ENCODE data around the gene MEX3A. TPM values are rescaled to one million over a fixed set of nuclear protein-coding genes. Genes with fewer than 3 reads are reported as not detected.
A peak's percentile ranks its signal among the peaks of the same experiment; 100 is the strongest.

The MEX3A gene
- total RNA-seq, 4 donors from 2014 or later, result 0.15 to 1.4 (median 0.65) TPM

DNA sequence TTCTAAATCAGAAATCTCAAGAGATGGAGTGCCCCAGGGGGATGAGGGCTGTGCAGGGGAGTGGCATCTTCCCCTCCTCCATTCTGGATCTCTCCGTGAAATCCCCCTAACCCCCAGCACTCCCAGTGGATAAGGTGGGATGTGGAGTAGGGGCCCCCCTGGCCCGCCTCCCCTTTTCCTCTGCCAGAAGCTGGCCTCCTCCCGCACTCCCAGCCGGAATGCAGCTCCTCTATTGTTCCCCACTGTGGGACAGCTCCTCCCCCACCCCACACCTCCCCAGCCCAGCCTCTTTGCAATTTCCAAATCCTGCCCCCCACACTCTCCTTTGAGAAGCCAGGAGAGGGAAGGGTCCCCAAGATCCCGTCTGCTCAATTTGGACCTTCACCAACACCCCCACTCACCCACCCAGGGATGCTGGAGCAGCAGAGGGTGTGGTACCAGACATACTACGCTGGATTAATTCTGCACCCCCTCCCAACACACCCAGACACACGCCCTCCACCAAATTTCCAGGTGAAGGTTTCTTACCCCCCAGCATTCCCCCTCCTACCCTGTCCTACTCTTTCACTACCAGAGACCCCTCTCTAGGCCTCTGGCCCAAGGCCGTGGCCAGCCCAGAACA is 1.9 kb downstream of the MEX3A start:
- WGBS, 2 donors, result 60 to 76% methylated on average over 7 of the region's 8 CpGs
- no peak overlapping the region for H3K27ac ChIP-seq

DNA sequence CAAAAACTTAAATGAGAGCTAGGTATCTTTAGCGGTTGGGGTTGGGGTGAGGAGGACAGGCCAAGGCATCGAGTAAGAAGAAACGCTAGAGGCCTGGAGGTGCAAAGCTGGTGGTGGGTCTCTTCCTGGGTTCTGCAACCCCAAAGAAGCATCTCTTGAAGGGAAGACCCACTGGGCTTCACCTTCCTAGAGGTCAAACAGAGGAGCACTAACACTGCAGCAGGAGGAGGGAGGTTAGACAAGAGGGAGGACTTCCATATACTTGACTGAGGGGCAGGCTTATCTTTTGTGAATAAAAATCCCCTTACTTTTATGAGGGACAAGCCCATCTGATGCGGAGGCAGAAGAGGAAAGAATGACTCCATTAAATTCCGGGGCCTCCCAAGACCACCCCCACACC is 2.5 kb downstream of the MEX3A start:
- H3K27me3 ChIP-seq, result peaks cover 0 to 13% (median 0%) of the 10 kb centered on the region in 4 donors
- no peak for DNase-seq
- WGBS, 2 donors, result 87 to 95% methylated on average over 5 of the region's 5 CpGs
- TF ChIP-seq POLR2A (IDR thresholded peaks at IDR 0.05), result no peak
- TF ChIP-seq, protein P1, sequence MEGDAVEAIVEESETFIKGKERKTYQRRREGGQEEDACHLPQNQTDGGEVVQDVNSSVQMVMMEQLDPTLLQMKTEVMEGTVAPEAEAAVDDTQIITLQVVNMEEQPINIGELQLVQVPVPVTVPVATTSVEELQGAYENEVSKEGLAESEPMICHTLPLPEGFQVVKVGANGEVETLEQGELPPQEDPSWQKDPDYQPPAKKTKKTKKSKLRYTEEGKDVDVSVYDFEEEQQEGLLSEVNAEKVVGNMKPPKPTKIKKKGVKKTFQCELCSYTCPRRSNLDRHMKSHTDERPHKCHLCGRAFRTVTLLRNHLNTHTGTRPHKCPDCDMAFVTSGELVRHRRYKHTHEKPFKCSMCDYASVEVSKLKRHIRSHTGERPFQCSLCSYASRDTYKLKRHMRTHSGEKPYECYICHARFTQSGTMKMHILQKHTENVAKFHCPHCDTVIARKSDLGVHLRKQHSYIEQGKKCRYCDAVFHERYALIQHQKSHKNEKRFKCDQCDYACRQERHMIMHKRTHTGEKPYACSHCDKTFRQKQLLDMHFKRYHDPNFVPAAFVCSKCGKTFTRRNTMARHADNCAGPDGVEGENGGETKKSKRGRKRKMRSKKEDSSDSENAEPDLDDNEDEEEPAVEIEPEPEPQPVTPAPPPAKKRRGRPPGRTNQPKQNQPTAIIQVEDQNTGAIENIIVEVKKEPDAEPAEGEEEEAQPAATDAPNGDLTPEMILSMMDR (IDR thresholded peaks at IDR 0.05), result no peak
- peaks cover 10 to 47% (median 11%) of the 10 kb centered on the region in 3 donors for H3K4me1 ChIP-seq
- no peak overlapping the region for H3K4me3 ChIP-seq
- intact Hi-C loops (cut with DNase I), result no loop called here
- H3K27ac ChIP-seq, result no peak overlapping the region
- H3K36me3 ChIP-seq, result peaks cover 0 to 9% (median 0%) of the 10 kb centered on the region in 3 donors
- H3K9me3 ChIP-seq, result no peaks in the 10 kb centered on the region

More for the DNA sequence above, 1.9 kb downstream of the MEX3A start:
- Histone ChIP-seq H3K9me3 (no peaks in the 10 kb centered on the region), H3K27me3 (peaks cover 0 to 13% (median 0%) of the 10 kb centered on the region in 4 donors), H3K4me1 (peaks cover 7 to 41% (median 10%) of the 10 kb centered on the region in 3 donors), H3K36me3 (peaks cover 0 to 9% (median 0%) of the 10 kb centered on the region in 3 donors), H3K4me3 (peak overlapping the region in 1 of 4 donors; percentile 96)
- no peak for DNase-seq
- TF ChIP-seq, protein P1 (IDR thresholded peaks at IDR 0.05), result no peak
- no peak for TF ChIP-seq POLR2A (IDR thresholded peaks at IDR 0.05)
- intact Hi-C loops (cut with DNase I), result no loop called here

DNA sequence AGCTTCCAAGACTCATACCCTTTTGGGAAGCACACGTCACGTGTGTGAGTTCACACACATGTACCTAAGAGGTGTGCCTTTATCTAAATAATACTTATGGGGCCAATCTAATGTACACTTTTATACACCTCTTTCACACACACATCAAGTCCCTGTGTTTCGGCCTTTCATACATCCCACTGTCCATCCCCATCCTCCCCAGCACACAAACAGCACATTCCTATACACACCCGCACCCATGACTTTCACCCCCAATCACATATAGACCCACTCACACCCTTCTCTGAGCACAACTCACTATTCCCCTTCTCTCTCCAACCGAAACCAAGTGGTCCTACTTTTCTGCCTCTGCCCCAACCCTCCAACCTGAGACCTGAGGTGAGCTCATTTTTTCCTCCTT is 3.5 kb downstream of the MEX3A start:
- Histone ChIP-seq H3K4me1 (peaks cover 10 to 48% (median 11%) of the 10 kb centered on the region in 3 donors), H3K36me3 (peaks cover 0 to 15% (median 0%) of the 10 kb centered on the region in 3 donors), H3K4me3 (no peak overlapping the region), H3K27me3 (peaks cover 0 to 13% (median 0%) of the 10 kb centered on the region in 4 donors), H3K27ac (no peak overlapping the region), H3K9me3 (no peaks in the 10 kb centered on the region)
- intact Hi-C loops (cut with DNase I), result no loop called here
- TF ChIP-seq, protein P1 (IDR thresholded peaks at IDR 0.05), result no peak
- no peak for TF ChIP-seq POLR2A (IDR thresholded peaks at IDR 0.05)
- no peak for DNase-seq
- WGBS, 2 donors, result 82 to 91% methylated on average over 5 of the region's 5 CpGs

DNA sequence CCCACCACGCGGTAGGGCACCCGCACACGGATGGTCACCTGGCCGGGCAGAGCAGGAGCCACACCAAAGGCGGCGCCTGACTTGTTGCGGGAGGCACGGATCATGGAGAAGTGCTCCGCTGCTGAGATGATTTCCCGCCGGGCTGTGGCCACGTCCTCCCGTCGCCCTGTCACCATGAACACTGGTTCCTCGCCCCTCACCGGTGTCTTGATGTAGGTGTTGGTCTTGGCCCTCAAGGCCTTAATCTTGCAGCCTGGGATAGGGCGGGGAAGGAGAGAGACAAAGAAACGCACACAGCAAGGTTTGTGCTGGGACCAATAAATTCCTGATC is 4.9 kb downstream of the MEX3A start:
- no peak for TF ChIP-seq POLR2A (IDR thresholded peaks at IDR 0.05)
- TF ChIP-seq, protein P1 (IDR thresholded peaks at IDR 0.05), result no peak
- Histone ChIP-seq H3K4me3 (peak overlapping the region in 1 of 4 donors; percentile 66), H3K27me3 (peaks cover 0 to 13% (median 0%) of the 10 kb centered on the region in 4 donors), H3K27ac (peak overlapping the region in 2 of 4 donors; percentile 63 to 66), H3K4me1 (peaks cover 3 to 37% (median 7%) of the 10 kb centered on the region in 3 donors), H3K36me3 (peaks cover 0 to 20% (median 0%) of the 10 kb centered on the region in 3 donors), H3K9me3 (no peaks in the 10 kb centered on the region)
- no peak for DNase-seq
- WGBS, 2 donors, result 89 to 91% methylated on average over 9 to 12 of the region's 19 CpGs
- intact Hi-C loops (cut with DNase I), result no loop called here

DNA sequence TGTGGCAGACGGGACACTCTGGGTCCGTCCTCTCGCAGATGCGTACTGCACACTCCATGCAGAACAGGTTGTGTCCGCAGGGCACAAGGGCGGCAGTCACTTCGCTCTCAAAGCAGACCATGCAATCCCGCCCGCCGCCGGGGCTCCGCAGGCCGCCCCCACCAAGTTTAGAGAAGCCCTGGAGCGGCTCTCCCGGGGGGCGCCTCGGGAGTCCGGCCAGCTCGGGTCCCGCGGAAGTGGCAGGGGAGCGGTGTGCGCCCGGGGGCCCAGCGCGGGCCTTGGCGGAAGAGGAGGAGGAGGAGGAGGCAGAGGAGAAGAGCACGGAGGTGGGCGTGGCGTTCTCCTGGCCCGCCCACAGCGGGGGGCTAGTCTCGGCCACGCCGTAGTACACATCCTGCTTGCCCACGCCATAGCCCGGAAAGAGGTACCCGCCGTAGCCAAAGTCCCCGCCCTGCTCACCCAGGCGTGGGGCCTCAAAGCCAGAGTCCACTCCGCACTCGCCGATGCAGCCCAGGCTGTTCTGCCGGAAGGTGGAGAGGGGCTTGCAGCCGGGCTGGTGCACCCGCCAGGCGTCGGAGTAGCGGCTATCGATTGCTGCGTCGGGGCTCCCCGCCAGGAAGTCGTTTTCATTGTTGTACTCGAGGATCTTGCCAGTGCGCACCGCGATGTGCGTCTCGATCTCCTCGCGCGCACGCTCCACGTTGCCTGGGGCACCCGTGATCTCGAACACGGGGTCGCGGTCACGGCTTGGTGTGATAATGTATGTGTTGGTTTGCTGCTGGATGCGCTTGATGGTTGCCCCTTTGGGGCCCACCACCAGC is 5.4 kb downstream of the MEX3A start:
- H3K27me3 ChIP-seq, result peaks cover 0 to 8% (median 0%) of the 10 kb centered on the region in 4 donors
- H3K27ac ChIP-seq, result peak overlapping the region in 3 of 4 donors; percentile 14 to 66 (median 63)
- H3K4me3 ChIP-seq, result peak overlapping the region; percentile 15 to 66 (median 38)
- H3K4me1 ChIP-seq, result peaks cover 0 to 32% (median 7%) of the 10 kb centered on the region in 3 donors
- peak in 2 of 4 donors; percentile 17 to 23 for TF ChIP-seq POLR2A (IDR thresholded peaks at IDR 0.05)
- TF ChIP-seq, protein P1 (IDR thresholded peaks at IDR 0.05), result no peak
- 42 to 85% methylated on average over 20 to 34 of the region's 73 CpGs for WGBS, 2 donors
- no peaks in the 10 kb centered on the region for H3K9me3 ChIP-seq
- intact Hi-C loops (cut with DNase I), result no loop called here
- peaks cover 0 to 25% (median 0%) of the 10 kb centered on the region in 3 donors for H3K36me3 ChIP-seq
- DNase-seq, result no peak

Measured in esophagus squamous epithelium (tissue), 5 donors.